NCI-H1092 (cell line): ENCODE results near the gene SLU7.

Source experiments
- DNase-seq: peaks from one replicate; lab custom pipeline; 2025; lab: John Stamatoyannopoulos, UW

SLU7 gene

DNA sequence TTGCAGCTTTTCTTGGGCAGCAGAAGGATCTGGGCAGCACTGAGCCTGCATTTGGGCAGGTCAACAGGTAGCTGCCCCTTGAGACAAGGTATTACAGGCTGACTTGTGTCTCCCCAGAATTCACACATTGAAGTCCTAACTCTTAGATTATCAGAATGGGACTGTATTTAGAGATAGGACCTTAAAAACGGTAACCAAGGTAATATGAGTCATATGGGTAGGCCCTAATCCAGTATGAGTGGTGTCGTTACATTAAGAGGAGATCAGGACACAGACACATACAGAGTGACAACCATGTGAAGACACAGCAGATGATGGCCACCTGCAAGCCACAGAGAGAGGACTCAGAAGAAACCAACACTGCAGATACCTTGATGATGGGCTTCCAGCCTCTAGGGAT, 51.6 kb downstream of the SLU7 start:
- no peak for DNase-seq

DNA sequence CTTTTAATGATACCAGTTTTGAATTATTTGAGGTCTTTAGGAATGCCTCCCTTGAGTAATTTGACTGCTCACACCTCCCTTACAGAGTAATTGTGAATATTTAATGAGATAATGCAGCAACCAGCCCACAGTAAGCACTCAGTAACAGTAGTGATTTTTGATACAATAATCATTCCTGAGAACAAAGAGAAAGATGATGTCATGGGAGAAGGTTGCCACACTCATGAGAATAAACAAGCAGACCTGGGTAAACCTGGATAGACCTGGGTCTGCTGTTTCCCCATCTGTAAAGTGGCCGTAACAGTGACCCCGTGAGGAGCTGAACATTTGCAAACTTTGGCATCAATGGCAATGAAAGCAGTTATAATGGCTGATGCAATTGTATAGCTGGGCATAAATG, 52.7 kb downstream of the SLU7 start:
- DNase-seq: no peak

DNA sequence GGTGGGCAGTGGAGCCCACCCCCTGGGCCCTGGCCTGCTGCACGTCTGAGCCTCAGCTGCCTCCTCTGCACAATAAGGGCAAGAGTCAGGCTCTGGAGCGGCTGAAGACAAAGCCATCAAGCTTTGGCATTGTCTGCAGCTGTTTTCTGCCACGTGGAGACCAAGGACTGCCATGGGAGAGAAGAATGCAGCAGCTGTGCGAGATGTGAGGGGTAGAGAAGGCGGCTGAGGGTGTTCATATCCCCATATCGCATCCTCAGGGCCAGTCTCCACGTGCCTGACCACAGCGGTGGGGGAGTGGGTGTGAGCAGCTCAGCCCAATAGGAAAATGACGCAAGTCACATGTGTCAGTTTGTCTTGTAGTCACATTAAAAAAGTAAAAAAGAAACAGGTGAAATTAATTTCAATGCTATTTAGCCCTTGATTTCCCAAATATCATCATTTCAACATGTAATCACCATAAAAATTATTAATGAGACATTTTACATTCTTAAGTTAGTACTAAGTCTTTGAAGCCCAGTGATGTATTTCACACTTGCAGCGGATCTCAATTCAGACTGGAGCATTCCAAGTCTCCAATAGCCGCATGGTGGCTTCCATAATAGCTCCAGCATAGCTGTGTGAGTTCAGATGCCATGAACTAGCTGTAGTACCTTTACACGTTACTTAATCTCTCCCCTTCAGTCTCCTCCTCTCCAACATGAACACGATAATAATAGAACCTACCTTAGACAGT, 55.1 kb downstream of the SLU7 start:
- DNase-seq: no peak

DNA sequence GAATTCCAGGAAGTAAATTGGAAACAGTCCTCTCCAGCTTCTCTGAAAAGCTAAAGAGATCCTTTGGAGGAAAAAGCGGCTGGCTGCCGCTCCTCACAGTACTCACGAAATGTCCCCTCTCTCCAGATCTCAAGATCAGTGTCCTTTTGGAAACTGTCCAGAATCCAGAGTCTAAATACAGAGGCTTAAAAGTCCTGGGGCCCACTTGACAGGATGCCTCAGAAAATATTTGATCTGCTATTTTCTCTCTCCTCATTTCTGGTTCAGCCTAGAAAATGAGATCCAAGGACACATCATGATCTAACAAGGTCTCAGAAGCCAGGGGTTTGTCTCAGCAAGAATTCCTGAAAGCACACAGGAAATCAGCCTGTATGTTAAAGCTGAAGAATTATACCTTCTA, 55.7 kb downstream of the SLU7 start:
- no peak for DNase-seq

DNA sequence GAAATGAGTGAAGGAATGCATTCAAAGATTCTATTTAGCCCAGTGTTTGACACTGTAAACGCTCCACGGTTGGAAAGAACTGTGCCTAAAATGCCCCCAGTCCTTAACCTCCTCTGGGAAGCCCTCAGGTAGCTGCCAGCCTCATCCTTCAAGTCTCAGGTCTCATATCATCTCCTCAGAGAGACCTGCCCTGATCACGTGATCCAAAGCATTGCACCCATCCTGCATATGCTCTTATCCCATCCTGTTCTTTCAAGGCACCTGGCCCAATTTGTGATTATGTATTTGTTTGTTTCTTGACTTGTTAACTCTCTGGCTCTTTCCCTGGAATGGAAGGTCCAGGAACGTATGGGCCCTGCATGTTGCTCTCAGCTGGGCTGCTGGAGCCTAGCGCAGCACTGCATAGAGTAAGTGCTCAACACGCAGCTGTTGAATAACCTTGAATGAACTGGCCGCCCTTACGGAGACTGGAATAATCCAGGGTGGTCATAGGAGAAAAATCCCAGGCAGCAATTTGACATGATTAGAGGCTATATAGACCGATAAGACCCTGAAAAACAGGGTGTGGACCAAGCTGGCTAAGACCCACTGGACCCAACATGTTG, 57.2 kb downstream of the SLU7 start:
- DNase-seq: no peak

- no peak for DNase-seq
Observed at GRCh38 chr5:160360310-160360709, 58.6 kb downstream of the SLU7 start.

DNA sequence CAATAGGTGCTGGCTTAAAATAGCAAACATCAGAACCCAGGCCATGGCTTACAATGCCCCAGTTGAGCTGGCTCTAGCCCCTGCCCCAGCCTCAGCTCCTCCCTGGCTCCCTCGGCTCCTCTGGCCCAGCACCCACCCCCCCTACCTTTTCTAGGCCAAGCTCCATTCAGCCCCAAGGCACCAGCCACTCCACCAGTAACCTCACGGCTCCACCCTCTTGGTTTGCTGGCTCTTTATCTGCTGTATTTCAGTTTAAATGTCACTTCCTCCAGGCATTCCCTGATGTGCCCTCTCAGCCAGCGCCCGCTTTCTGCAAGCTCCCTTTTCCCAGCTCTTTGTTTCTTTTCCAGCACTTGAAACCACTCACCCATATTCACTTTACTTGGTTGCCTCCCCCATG, 59.1 kb downstream of the SLU7 start:
- no peak for DNase-seq

DNA sequence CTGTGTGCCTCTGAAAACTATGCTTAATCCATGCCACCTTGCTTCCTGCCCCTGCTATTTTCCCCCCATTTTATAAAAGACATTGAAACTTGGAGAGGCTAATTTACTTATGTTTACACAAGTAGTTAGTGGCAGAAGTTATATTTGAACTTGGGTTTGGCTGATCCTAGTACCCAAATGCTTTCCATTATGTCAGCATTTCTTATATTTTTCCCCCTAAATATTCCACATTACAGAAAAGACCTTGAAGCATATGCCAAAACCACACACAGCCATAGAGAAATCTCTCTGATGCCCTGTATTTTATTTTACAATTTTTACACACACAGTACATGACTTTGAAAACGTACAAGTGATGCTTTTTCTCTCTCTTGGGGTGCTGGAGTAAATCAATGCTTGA, 59.6 kb downstream of the SLU7 start:
- no peak for DNase-seq

- no peak for DNase-seq
Observed at GRCh38 chr5:160357861-160358411, 60.9 kb downstream of the SLU7 start.

GRCh38 chr5:160357394-160357793, 61.5 kb downstream of the SLU7 start:
- no peak for DNase-seq

- no peak for DNase-seq
Observed at GRCh38 chr5:160356550-160357347, 62.1 kb downstream of the SLU7 start.

DNA sequence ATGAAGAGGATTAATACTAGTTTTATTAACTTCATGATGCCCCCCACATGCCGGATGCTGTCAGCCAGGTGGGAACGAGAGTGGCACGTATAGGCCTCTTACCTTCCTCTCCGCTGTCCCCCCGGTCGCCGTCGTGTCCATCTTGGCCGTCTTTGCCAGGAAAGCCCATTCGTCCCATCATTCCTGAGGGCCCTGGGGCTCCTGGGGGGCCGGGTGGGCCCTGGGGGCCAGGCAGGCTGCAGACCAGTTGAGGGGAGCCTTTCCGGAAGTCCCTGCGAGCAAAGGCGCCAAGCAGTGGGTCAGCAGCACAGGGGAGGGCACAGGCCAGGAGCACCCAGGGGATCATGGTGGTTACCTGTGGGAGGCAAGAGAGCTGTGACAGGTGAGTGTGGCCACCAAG, 64.2 kb downstream of the SLU7 start:
- no peak for DNase-seq

DNA sequence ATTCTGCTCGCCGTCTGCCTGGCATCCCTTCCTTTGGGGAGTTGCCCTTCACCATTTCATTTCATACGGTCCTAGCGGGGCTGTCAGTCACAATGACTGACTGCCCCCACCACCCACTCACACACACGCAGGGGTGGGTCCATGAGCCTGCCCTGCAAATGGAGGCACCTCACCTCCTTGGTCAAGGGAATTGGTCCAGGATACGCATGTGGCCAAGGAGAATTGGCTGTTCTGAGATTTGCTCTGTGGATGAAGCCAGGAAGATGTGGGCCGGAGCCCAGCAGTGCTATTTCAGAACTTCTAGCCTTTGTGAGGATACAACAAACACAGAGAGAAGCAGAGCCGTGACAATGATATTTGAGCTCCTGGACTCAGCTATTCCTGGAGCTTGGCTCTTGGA, 65.5 kb downstream of the SLU7 start:
- no peak for DNase-seq

DNA sequence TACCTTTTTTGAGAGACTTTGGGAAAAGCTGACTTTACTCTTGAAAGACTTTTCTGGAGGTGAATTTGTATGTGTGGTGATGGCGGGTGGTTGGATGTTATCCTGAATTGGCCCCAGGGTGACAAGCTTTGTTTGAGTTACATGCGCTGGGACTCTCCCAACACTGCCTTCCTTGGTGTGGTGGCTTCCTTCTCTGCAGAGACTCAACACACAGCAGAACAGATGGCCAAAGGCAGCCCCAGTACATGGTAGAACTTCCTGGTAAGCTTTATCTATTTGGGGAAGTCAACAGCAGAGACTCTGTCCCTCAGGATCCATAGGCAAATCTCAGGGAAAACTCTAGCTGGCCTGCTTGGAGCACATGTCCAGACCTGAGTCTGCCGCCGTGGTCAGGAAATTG, 66.6 kb downstream of the SLU7 start:
- no peak for DNase-seq
